H9 (cell line): ENCODE data around the gene MAGI1. TPM values are rescaled to one million over a fixed set of nuclear protein-coding genes. Genes with fewer than 3 reads are reported as not detected.

ENCODE experiments used
- DNase-seq: peaks from one replicate; pipeline ENCODE4 v3.0.0-alpha.2; 2017
- H2AFZ ChIP-seq: one replicate; pipeline ENCODE4 v1.6.1; 2013; ENCODE audit warnings: mild to moderate bottlenecking, low read length, control low read depth, moderate library complexity
- H2AK5ac ChIP-seq: 2 replicates; pipeline ENCODE4 v1.6.1; 2013; ENCODE audit warnings: low read length, control low read depth, mixed read lengths; ENCODE audit not compliant: insufficient read length
- H2BK120ac ChIP-seq: one replicate; pipeline ENCODE4 v1.6.1; 2013; ENCODE audit warnings: low read depth, mild to moderate bottlenecking, low read length, control low read depth, inconsistent platforms; ENCODE audit not compliant: poor library complexity, severe bottlenecking
- H2BK12ac ChIP-seq: 2 replicates; pipeline ENCODE4 v1.6.1; 2013; ENCODE audit warnings: low read length, control low read depth, mixed read lengths, low read depth; ENCODE audit not compliant: insufficient read length
- H2BK15ac ChIP-seq: 2 replicates; pipeline ENCODE4 v1.6.1; 2013; ENCODE audit warnings: low read depth, low read length, control low read depth
- H2BK20ac ChIP-seq: one replicate; pipeline ENCODE4 v1.6.1; 2013; ENCODE audit warnings: low read depth, mild to moderate bottlenecking, low read length, control low read depth, inconsistent platforms; ENCODE audit not compliant: poor library complexity, severe bottlenecking
- H2BK5ac ChIP-seq: 2 replicates; pipeline ENCODE4 v1.6.1; 2013; ENCODE audit warnings: low read length, control low read depth, mixed read lengths; ENCODE audit not compliant: insufficient read length
- H3K14ac ChIP-seq: 2 replicates; pipeline ENCODE4 v1.6.1; 2013; ENCODE audit warnings: low read length, control low read depth; ENCODE audit not compliant: insufficient read depth
- H3K18ac ChIP-seq: 2 replicates; pipeline ENCODE4 v1.6.1; 2013; ENCODE audit warnings: low read depth, mild to moderate bottlenecking, mixed read lengths, low read length, control low read depth; ENCODE audit not compliant: insufficient read length
- H3K23ac ChIP-seq: 2 replicates; pipeline ENCODE4 v1.6.1; 2013; ENCODE audit warnings: low read length, control low read depth, mixed read lengths, low read depth; ENCODE audit not compliant: insufficient read length
- H3K23me2 ChIP-seq: 2 replicates; pipeline ENCODE4 v1.6.1; 2013; ENCODE audit warnings: low read depth, mild to moderate bottlenecking, mixed read lengths, low read length, control low read depth; ENCODE audit not compliant: insufficient read length, poor library complexity, severe bottlenecking
- H3K27ac ChIP-seq: 2 replicates; pipeline ENCODE4 v1.5.1; 2013; ENCODE audit warnings: low read length, control low read depth, mixed read lengths, low read depth; ENCODE audit not compliant: insufficient read length
- H3K27me3 ChIP-seq: 2 replicates; pipeline ENCODE4 v1.6.1; 2013; ENCODE audit warnings: low read length, control low read depth, inconsistent platforms; ENCODE audit not compliant: insufficient read depth
- H3K4ac ChIP-seq: 2 replicates; pipeline ENCODE4 v1.6.1; 2013; ENCODE audit warnings: low read depth, mild to moderate bottlenecking, control low read depth, inconsistent platforms, low read length, moderate library complexity
- H3K4me1 ChIP-seq: 2 replicates; pipeline ENCODE4 v1.6.1; 2013; ENCODE audit warnings: low read length, control low read depth, inconsistent platforms; ENCODE audit not compliant: insufficient read depth
- H3K4me2 ChIP-seq: 2 replicates; pipeline ENCODE4 v1.6.1; 2013; ENCODE audit warnings: low read length, control low read depth, mixed read lengths; ENCODE audit not compliant: insufficient read length, insufficient read depth
- H3K56ac ChIP-seq: 2 replicates; pipeline ENCODE4 v1.6.1; 2013; ENCODE audit warnings: low read depth, mild to moderate bottlenecking, mixed read lengths, low read length, control low read depth; ENCODE audit not compliant: insufficient read length
- H3K79me1 ChIP-seq: 2 replicates; pipeline ENCODE4 v1.6.1; 2013; ENCODE audit warnings: low read depth, mild to moderate bottlenecking, moderate library complexity, low read length, control low read depth, inconsistent platforms; ENCODE audit not compliant: insufficient read depth, poor library complexity, severe bottlenecking
- H3K79me2 ChIP-seq: 2 replicates; pipeline ENCODE4 v1.6.1; 2013; ENCODE audit warnings: low read length, control low read depth, inconsistent platforms; ENCODE audit not compliant: insufficient read depth
- H3K9ac ChIP-seq: 2 replicates; pipeline ENCODE4 v1.6.1; 2013; ENCODE audit warnings: low read length, control low read depth, mixed read lengths; ENCODE audit not compliant: insufficient read length; ENCODE audit errors: extremely low read depth
- H3K9me3 ChIP-seq: one replicate; pipeline ENCODE4 v1.6.1; 2013; ENCODE audit warnings: low read depth, low read length, inconsistent platforms; ENCODE audit not compliant: control insufficient read depth
- H3T11ph ChIP-seq: one replicate; pipeline ENCODE4 v1.6.1; 2013; ENCODE audit warnings: mild to moderate bottlenecking, low read length, control low read depth, inconsistent platforms
- H4K20me1 ChIP-seq: one replicate; pipeline ENCODE4 v1.6.1; 2013; ENCODE audit not compliant: control insufficient read depth, insufficient read length, insufficient read depth
- H4K5ac ChIP-seq: 2 replicates; pipeline ENCODE4 v1.6.1; 2013; ENCODE audit warnings: low read depth, mild to moderate bottlenecking, mixed read lengths, low read length, control low read depth; ENCODE audit not compliant: insufficient read length
- H4K8ac ChIP-seq: replicated peaks from 2 replicates; pipeline ENCODE4 v1.6.1; 2013; ENCODE audit warnings: low read length, control low read depth, mixed read lengths, low read depth; ENCODE audit not compliant: insufficient read length
- H4K91ac ChIP-seq: 2 replicates; pipeline ENCODE4 v1.6.1; 2013; ENCODE audit warnings: low read depth, mild to moderate bottlenecking, moderate library complexity, mixed read lengths, low read length, control low read depth; ENCODE audit not compliant: insufficient read length
- H3K27ac Mint-ChIP-seq, 3 experiments: 2 replicates in 2 of 3; 3 replicates in 1 of 3; pipeline ENCODE4 v1.8.0; 2020 to 2021; ENCODE audit warnings: mixed read lengths in 3 of 3, mild to moderate bottlenecking in 1 of 3, moderate library complexity in 1 of 3
- H3K27me3 Mint-ChIP-seq: 2 replicates; pipeline ENCODE4 v1.8.0; 2021; ENCODE audit warnings: low read depth, mild to moderate bottlenecking, moderate library complexity, mixed read lengths
- H3K36me3 Mint-ChIP-seq, 3 experiments: 2 replicates in 2 of 3; 3 replicates in 1 of 3; pipeline ENCODE4 v1.8.0; 2020 to 2021; ENCODE audit warnings: low read depth in 3 of 3, mixed read lengths in 3 of 3; ENCODE audit not compliant: insufficient read depth in 1 of 3
- H3K4me1 Mint-ChIP-seq, 2 experiments: 2 replicates each; pipeline ENCODE4 v1.8.0; 2020; ENCODE audit warnings: mixed read lengths in 2 of 2
- H3K4me3 Mint-ChIP-seq, 2 experiments: 2 replicates in 1 of 2; 3 replicates in 1 of 2; pipeline ENCODE4 v1.8.0; 2020 to 2021; ENCODE audit warnings: mild to moderate bottlenecking in 2 of 2, mixed read lengths in 2 of 2, moderate library complexity in 1 of 2
- H3K9me3 Mint-ChIP-seq, 2 experiments: 2 replicates in 1 of 2; 3 replicates in 1 of 2; pipeline ENCODE4 v1.8.0; 2020; ENCODE audit warnings: mild to moderate bottlenecking in 2 of 2, mixed read lengths in 2 of 2, moderate library complexity in 1 of 2
- WGBS: extraction: QIAGEN DNeasy Blood & Tissue Kit; methylation state at CpG from one replicate; pipeline ENCODE4 v1.1.7; 2013; ENCODE audit warnings: missing lambda C conversion rate, low lambda C conversion rate, mixed read lengths; ENCODE audit not compliant: insufficient read length; ENCODE audit errors: extremely low coverage; 5-methylcytosine and 5-hydroxymethylcytosine counted together
- total RNA-seq: library from RNA; stranded (reverse); gene quantifications from 2 replicates; pipeline ENCODE4 v1.2.1, GENCODE V29; 2021
- TF ChIP-seq, protein P1 (sequence below): fragments of 200-600 bp; sonication (generic); conservative IDR thresholded peaks from 3 replicates; pipeline ENCODE4 v1.8.0; 2021; ENCODE audit warnings: antibody characterized with exemption, mild to moderate bottlenecking

Gene MAGI1
- total RNA-seq, 1 experiment from 2014 or later = 65.7 TPM

DNA sequence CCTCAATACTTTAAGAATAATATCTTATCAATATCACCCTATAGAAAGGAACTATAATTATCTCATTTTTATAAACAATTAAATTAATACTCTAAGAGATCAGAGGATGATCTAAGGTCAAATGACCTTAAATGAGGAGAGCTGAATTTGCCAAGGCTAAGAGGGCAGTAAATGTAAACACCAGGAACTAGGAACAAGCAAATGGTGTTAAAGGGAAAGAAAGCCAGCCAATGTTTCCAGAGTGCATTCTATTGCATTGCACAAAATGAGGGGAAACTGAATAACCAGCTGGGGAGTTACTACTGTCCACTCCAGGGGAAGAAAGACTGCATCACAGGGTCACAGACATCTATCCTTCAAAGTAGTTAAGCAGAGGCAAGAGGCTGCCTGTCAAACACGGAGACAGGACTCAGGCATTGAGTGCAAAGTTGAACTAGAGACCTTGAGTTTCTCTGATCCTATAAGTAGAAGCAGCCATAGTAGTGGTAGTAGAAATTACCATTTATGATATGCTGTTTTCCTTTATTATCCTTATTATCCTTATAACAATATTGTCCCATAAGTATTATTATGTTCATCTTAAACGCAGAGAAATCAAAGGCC lies 466.4 kb downstream of the MAGI1 start:
- H2BK20ac ChIP-seq = no peak overlapping the region
- no peak overlapping the region for H2BK5ac ChIP-seq
- H2BK15ac ChIP-seq = no peak overlapping the region
- H3K4ac ChIP-seq = no peak overlapping the region
- H3K4me1 Mint-ChIP-seq = peaks cover 13 to 15% of the 10 kb centered on the region in 2 experiments
- H3K23ac ChIP-seq = no peak overlapping the region
- no peaks in the 10 kb centered on the region; the same call in 1 of the 2 replicates for H3K4me1 ChIP-seq
- no peak overlapping the region for H4K8ac ChIP-seq
- H3K79me2 ChIP-seq = no peaks in the 10 kb centered on the region; the same call in 1 of the 2 replicates
- H3K9me3 Mint-ChIP-seq = peaks cover 0 to 4% of the 10 kb centered on the region in 2 experiments; a peak in 3 of 5 replicates
- no peak overlapping the region for H3K56ac ChIP-seq
- H3K27me3 ChIP-seq = no peaks in the 10 kb centered on the region
- no peak for DNase-seq
- no peak overlapping the region for H2AK5ac ChIP-seq
- H3K14ac ChIP-seq = no peak overlapping the region
- no peak overlapping the region for H3K9ac ChIP-seq
- H3K4me3 Mint-ChIP-seq = no peak overlapping the region
- no peak overlapping the region for H2BK120ac ChIP-seq
- no peaks in the 10 kb centered on the region for H3K27me3 Mint-ChIP-seq
- no peak overlapping the region for H4K91ac ChIP-seq
- TF ChIP-seq, protein P1, sequence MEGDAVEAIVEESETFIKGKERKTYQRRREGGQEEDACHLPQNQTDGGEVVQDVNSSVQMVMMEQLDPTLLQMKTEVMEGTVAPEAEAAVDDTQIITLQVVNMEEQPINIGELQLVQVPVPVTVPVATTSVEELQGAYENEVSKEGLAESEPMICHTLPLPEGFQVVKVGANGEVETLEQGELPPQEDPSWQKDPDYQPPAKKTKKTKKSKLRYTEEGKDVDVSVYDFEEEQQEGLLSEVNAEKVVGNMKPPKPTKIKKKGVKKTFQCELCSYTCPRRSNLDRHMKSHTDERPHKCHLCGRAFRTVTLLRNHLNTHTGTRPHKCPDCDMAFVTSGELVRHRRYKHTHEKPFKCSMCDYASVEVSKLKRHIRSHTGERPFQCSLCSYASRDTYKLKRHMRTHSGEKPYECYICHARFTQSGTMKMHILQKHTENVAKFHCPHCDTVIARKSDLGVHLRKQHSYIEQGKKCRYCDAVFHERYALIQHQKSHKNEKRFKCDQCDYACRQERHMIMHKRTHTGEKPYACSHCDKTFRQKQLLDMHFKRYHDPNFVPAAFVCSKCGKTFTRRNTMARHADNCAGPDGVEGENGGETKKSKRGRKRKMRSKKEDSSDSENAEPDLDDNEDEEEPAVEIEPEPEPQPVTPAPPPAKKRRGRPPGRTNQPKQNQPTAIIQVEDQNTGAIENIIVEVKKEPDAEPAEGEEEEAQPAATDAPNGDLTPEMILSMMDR = no peak
- no peak overlapping the region for H2AFZ ChIP-seq
- no peak overlapping the region for H4K5ac ChIP-seq
- peak overlapping the region in 1 of 3 experiments; percentile 76; a peak in 3 of 7 replicates for H3K27ac Mint-ChIP-seq
- no peaks in the 10 kb centered on the region for H4K20me1 ChIP-seq
- H3K79me1 ChIP-seq = no peaks in the 10 kb centered on the region
- H3K18ac ChIP-seq = no peak overlapping the region
- no peak overlapping the region for H3K4me2 ChIP-seq
- no peak overlapping the region for H2BK12ac ChIP-seq
- H3T11ph ChIP-seq = no peak overlapping the region
- no peak overlapping the region for H3K27ac ChIP-seq
- no CpG with 5 or more reads among the region's 2 CpGs for WGBS
- H3K9me3 ChIP-seq = no peaks in the 10 kb centered on the region
- no peaks in the 10 kb centered on the region for H3K23me2 ChIP-seq
- H3K36me3 Mint-ChIP-seq = peaks cover 0 to 9% (median 6%) of the 10 kb centered on the region in 3 experiments; a peak in 5 of 7 replicates
